K562 (cell line): Measurements from ENCODE around the gene TRIM40. TPM values are rescaled to one million over a fixed set of nuclear protein-coding genes. Genes with fewer than 3 reads are reported as not detected.

Experiments
- ATF7 ChIP-seq: fragments of 450-650 bp; IDR thresholded peaks from 2 replicates; pipeline ENCODE4 v1.7.1; 2014; ENCODE audit warnings: mild to moderate bottlenecking, moderate library complexity
- CHD4 ChIP-seq: fragments of 200-600 bp; sonication (generic); IDR thresholded peaks from 3 replicates; pipeline ENCODE4 v1.6.1; 2012; ENCODE audit warnings: low read depth, mild to moderate bottlenecking, mixed read lengths, low read length, inconsistent platforms; ENCODE audit not compliant: insufficient read depth, insufficient replicate concordance, poor library complexity, severe bottlenecking
- E4F1 ChIP-seq: fragments of 250-450 bp; sonication (Bioruptor Pico); IDR thresholded peaks from 2 replicates; pipeline ENCODE4 v1.5.0; 2021; ENCODE audit warnings: mild to moderate bottlenecking, borderline replicate concordance
- FOXK2 ChIP-seq, 2 experiments: fragments of 450-650 bp; IDR thresholded peaks in 1 of 2; conservative IDR thresholded peaks in 1 of 2; 2 replicates each; pipeline ENCODE4 v1.6.1; 2016; ENCODE audit warnings: low read depth in 2 of 2, mild to moderate bottlenecking in 1 of 2
- FUS ChIP-seq: fragments of 200-400 bp; formaldehyde crosslinking; optimal IDR thresholded peaks from 2 replicates; pipeline ENCODE3; 2017; ENCODE audit warnings: low read depth, low read length
- MAFG ChIP-seq: fragments of 450-650 bp; conservative IDR thresholded peaks from 2 replicates; pipeline ENCODE4 v1.6.1; 2016; ENCODE audit warnings: missing genetic modification characterization, missing compliant biosample characterization
- MITF ChIP-seq: IDR thresholded peaks from 2 replicates; pipeline ENCODE4 v1.6.1; 2014; ENCODE audit warnings: antibody characterized with exemption
- NCOA2 ChIP-seq, 2 experiments: fragments of 450-650 bp; IDR thresholded peaks; 2 replicates each; pipeline ENCODE4 v1.6.1; 2018; ENCODE audit warnings: mild to moderate bottlenecking in 2 of 2, moderate library complexity in 1 of 2; ENCODE audit not compliant: partially characterized antibody in 2 of 2
- NFIC ChIP-seq: fragments of 450-650 bp; IDR thresholded peaks from 2 replicates; pipeline ENCODE4 v1.6.1; 2017; ENCODE audit warnings: mild to moderate bottlenecking, inconsistent platforms
- NFRKB ChIP-seq: fragments of 450-650 bp; IDR thresholded peaks from 2 replicates; pipeline ENCODE4 v1.6.1; 2016; ENCODE audit warnings: low read depth
- POLR2H ChIP-seq: IDR thresholded peaks from 2 replicates; pipeline ENCODE4 v1.6.1; 2016; ENCODE audit warnings: missing genetic modification characterization, low read depth, mild to moderate bottlenecking, control low read depth, missing compliant biosample characterization, moderate library complexity
- TAF15 ChIP-seq: fragments of 200-400 bp; formaldehyde crosslinking; IDR thresholded peaks from 2 replicates; pipeline ENCODE4 v1.6.1; 2017; ENCODE audit warnings: mild to moderate bottlenecking, low read depth, low read length, moderate library complexity
- TBL1XR1 ChIP-seq, 2 experiments: IDR thresholded peaks; 2 replicates each; pipeline ENCODE4 v1.6.1; 2012; ENCODE audit warnings: improper control_type of control experiment in 2 of 2, low read length in 2 of 2, mild to moderate bottlenecking in 1 of 2
- TCF15 ChIP-seq: fragments of 250-450 bp; sonication (Bioruptor Pico); IDR thresholded peaks from 2 replicates; pipeline ENCODE4 v1.8.0; 2022; ENCODE audit warnings: moderate library complexity, mild to moderate bottlenecking, inconsistent platforms
- TEAD4 ChIP-seq, 2 experiments: sonication (generic) in 1 of 2; formaldehyde crosslinking in 1 of 2; IDR thresholded peaks; 2 replicates each; pipeline versions ENCODE4 v1.6.1 to v1.8.0; 2012 to 2022; ENCODE audit warnings: borderline replicate concordance in 1 of 2, inconsistent platforms in 1 of 2, low read length in 1 of 2, mild to moderate bottlenecking in 1 of 2, missing genetic modification reagents in 1 of 2
- ZBTB5 ChIP-seq: fragments of 450-650 bp; IDR thresholded peaks from 2 replicates; pipeline ENCODE4 v1.6.1; 2017; ENCODE audit warnings: antibody characterized with exemption
- ZNF639 ChIP-seq, 2 experiments: fragments of 200-800 bp in 1 of 2; sonication (Bioruptor generic) in 1 of 2; sonication (generic) in 1 of 2; formaldehyde crosslinking in 1 of 2; IDR thresholded peaks in 1 of 2; conservative IDR thresholded peaks in 1 of 2; 2 replicates each; pipeline versions ENCODE4 v1.5.0 to v1.6.1; 2016 to 2020; ENCODE audit warnings: missing compliant biosample characterization in 1 of 2, missing genetic modification characterization in 1 of 2, missing genetic modification reagents in 1 of 2
- polyA plus RNA-seq, 8 experiments: library from polyadenylated mRNA; depleted of rRNA in 4 of 8; stranded (reverse) in 5 of 8; unstranded in 3 of 8; fragments of >200 nt; fragmentation: Nextera tagmentation in 2 of 8; fragmentation: Illumina TruSeq in 1 of 8; extraction: Ambion mirVana in 2 of 8; extraction: Trizol in 1 of 8; gene quantifications; 2 replicates each; pipeline versions ENCODE4 v1.2.1 to v1.2.3, GENCODE V29; 2011 to 2014; ENCODE audit warnings: inconsistent platforms in 1 of 8, missing spikeins in 1 of 8
- total RNA-seq, 7 experiments: library from RNA; depleted of rRNA in 6 of 7; stranded (reverse); fragments of >200 nt in 6 of 7; fragmentation: Illumina TruSeq in 2 of 7; extraction: Trizol in 2 of 7; gene quantifications; 2 replicates each; pipeline versions ENCODE4 v1.2.1 to v1.2.3, GENCODE V29; 2011 to 2021; ENCODE audit warnings: low replicate concordance in 1 of 7

TRIM40 gene
- total and polyA plus RNA-seq, 9 of the 15 experiments (the other 6 are each of a cell fraction or from before 2014, with no cell fraction given): 0.04 to 0.08 TPM; not detected in 7

GRCh38 chr6:30169658-30170614 is 34.0 kb downstream of the TRIM40 start (continued):
- TF ChIP-seq TEAD4 (IDR thresholded peaks at IDR 0.05; ENCODE audit: low read length) (0 out of 2 replicates have a peak, but pooled peaks have one; percentile 16), TEAD4 (CRISPR knock-in tag; IDR thresholded peaks at IDR 0.05; ENCODE audit: borderline replicate concordance) (no peak), NFIC (no peak), FUS (no peak), ATF7 (no peak), ZBTB5 (no peak), NFRKB (no peak), MAFG (tag) (no peak), TCF15 (no peak), E4F1 (CRISPR knock-in tag) (no peak), MITF (no peak), TBL1XR1 (IDR thresholded peaks at IDR 0.05; ENCODE audit: low read length in 2 of 2) (no peak), ZNF639 (CRISPR knock-in tag; conservative IDR thresholded peaks at IDR 0.05 in 1 of 2, IDR thresholded peaks at IDR 0.05 in 1 of 2) (no peak), TAF15 (no peak), NCOA2 (IDR thresholded peaks at IDR 0.05; ENCODE audit: partially characterized antibody in 2 of 2) (no peak), POLR2H (tag) (no peak), CHD4 (no peak), FOXK2 (conservative IDR thresholded peaks at IDR 0.05 in 1 of 2, IDR thresholded peaks at IDR 0.05 in 1 of 2; ENCODE audit: low read depth in 2 of 2) (peak; percentile 54 to 59; a peak in 2 of 4 replicates)
